ENCODE results near the gene UFM1. TPM values are rescaled to one million over a fixed set of nuclear protein-coding genes. Genes with fewer than 3 reads are reported as not detected.

Gene UFM1
- polyA plus RNA-seq, 3 donors, result 80.4 to 106 (median 98.0) TPM

DNA sequence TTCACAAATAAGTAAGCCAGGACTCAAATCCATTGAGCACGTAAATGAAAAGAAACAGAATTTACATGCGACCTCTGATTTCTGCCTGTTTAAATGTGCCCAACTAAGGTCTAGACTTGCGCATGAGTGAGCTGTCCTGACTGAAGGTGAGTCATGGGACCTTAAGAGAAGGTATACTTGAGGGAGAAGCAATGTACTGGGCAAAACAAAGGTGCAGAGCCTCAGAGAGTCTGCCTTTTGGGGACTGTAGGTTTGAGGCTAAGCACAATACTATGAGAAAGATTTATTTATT, 45.8 kb downstream of the UFM1 start:
- DNase-seq (ENCODE audit: extremely low read depth in 1 of 11, low read depth in 9 of 11, low spot score in 4 of 11), result no peak

DNA sequence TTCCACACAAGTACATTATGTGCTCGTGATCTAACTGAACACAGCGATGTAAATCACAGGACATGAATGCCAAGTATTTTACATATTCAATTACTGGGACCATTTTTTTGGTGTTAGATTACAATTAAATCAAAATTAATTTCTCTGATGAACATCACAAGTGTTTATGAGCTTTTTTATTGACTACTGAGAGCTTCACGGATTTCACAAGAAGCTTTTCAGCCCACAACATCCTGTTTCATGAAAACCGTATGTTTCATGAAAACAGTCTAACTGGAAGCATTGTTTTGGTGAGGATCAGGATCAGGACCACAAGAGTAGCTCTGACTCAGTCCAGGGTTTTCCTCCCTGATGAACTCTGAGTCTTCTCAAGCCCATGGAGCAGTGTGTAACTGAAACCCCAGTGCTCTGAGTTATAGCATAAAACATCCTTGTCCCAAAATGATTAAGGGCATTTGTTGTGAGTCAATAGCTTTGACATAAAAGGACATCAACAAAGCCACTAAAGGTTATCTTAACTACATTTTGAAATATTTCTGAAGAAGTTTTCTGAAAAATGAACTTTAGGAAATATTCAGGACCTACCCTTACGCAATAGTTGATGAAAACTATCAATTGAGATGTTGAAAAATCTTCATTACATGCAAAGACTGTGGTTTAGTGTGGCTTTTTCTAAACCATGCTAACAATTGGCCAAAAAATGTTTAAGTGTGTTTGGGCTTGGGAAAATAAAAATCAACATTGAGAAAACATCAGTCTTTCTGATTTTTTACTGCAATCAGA, 49.3 kb downstream of the UFM1 start:
- DNase-seq (ENCODE audit: extremely low read depth in 1 of 11, low read depth in 9 of 11, low spot score in 4 of 11), result peak in 2 of 11 donors; percentile 32 to 39

DNA sequence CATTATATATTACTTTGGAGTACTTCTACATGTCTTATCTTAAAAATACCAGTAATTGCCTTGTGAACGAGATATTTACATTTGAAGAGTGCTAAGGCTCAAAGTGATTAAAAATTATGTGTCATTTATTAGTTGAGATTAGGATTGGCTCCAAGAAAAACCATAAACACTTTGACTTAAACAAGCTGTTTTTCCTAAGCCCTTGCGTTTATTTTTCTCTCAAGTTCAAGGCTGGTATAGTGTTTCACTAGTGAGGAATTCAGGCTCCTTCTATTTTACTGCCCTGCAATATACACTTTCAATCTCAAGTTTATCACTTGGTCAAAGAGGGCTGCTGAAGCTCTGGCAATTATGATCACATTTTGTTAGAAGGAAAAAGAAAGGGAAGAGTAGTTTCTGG, 49.9 kb downstream of the UFM1 start:
- peak in 2 of 11 donors; percentile 33 to 54 for DNase-seq (ENCODE audit: extremely low read depth in 1 of 11, low read depth in 9 of 11, low spot score in 4 of 11)

DNA sequence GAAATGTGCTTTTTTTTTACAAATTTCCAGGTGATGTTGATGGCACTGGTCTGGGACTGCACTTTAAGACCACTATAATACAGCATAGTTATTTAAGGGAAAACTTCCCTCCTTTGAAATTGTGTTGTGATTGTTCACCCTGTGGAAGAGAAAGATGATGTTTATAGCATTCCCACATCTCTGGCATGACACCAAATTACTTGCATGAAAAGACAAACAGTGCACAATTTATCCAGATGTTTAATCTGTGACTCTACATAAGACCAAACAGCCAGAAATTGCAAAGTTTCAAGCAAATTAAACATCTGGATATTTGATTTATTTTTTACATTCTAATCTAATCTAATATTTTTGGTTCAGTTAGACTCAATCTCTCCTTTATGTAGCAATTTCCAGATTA, 51.6 kb downstream of the UFM1 start:
- DNase-seq (ENCODE audit: extremely low read depth in 1 of 11, low read depth in 9 of 11, low spot score in 4 of 11), result no peak

DNA sequence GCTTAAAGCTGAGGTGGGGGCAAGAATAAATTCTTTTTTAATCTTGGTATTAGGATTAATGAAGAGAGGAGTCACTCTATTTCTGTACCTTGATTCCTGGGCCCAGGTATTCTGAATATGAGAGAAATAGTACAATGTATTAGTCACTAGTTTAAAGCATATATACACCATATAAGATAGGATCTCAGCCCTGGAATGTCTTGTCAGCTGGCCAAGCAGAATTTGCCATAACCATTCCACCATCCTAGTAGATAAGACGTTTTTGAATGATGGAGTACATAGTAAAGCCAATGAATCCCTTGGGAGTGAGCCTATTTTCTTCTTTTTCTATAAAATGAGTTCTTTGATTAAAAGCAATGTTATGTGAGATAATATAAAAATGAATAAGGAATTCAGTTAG, 55.6 kb downstream of the UFM1 start:
- DNase-seq (ENCODE audit: extremely low read depth in 1 of 11, low read depth in 9 of 11, low spot score in 4 of 11), result no peak

DNA sequence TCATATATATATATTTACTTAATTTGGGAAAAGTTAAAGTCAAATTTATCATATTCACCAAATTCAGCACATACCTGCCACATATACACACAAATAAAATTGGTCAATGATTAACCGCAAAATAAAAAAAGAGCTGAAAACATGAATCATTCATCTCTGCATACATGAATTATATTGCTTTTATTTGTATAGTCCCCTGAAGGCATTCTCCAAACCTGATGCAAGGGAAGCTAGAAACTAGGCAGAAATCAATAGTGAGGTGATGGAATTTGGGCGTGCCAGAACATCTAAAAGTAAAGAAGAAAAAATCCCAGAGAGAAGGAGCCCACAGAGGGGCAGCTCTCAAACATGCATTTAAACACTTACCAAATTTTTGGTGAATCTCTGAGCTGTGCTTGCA, 60.1 kb downstream of the UFM1 start:
- no peak for DNase-seq (ENCODE audit: extremely low read depth in 1 of 11, low read depth in 9 of 11, low spot score in 4 of 11)

DNA sequence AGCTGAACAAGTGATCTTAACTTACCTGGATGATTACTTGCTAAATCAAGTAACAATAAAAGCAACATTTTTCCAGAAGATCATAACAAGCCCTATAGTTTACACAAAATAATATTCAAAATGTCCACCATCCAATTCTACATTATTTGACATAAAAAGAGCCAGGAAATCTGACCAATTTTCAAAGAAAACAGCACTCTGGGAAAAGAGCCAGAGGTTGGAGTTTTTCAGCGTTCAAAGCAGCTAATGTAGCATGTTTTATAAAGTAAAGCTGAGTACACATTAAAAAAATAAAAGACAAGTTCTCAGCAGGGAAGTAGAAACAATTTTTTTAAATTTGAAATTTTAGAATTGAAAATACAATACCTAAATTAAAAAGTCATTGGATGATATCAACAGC, 62.6 kb downstream of the UFM1 start:
- no peak for DNase-seq (ENCODE audit: extremely low read depth in 1 of 11, low read depth in 9 of 11, low spot score in 4 of 11)
